HG03159 (cell line): ENCODE data around the gene TRAPPC2L.
A peak's percentile ranks its signal among the peaks of the same experiment; 100 is the strongest.

Experiments
- ATAC-seq: cut with Tn5 transposase; IDR thresholded peaks from one replicate; pipeline ENCODE4 v1.9.1; 2021; ENCODE audit warnings: mild to moderate bottlenecking, moderate library complexity; ENCODE audit not compliant: unreplicated experiment

Gene TRAPPC2L

DNA sequence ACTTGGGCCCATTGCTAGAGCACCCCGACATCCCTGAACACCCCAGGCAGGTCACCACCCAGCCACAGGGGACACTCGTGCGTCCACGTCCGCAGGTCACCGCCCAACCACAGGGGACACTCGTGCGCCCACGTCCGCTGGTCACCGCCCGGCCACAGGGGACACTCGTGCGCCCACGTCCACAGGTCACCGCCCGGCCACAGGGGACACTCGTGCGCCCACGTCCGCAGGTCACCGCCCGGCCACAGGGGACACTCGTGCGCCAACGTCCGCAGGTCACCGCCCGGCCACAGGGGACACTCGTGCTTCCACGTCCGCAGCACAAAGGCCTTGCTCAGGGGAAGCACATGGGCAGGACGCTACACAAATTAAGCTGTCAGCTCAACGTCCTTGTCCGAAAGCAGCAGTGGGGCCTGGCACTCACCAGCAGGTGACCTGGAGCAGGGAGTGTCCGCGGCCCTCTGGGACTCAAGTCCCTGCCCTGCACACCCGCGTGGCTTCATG lies 17.8 kb upstream of the TRAPPC2L start:
- no peak for ATAC-seq

DNA sequence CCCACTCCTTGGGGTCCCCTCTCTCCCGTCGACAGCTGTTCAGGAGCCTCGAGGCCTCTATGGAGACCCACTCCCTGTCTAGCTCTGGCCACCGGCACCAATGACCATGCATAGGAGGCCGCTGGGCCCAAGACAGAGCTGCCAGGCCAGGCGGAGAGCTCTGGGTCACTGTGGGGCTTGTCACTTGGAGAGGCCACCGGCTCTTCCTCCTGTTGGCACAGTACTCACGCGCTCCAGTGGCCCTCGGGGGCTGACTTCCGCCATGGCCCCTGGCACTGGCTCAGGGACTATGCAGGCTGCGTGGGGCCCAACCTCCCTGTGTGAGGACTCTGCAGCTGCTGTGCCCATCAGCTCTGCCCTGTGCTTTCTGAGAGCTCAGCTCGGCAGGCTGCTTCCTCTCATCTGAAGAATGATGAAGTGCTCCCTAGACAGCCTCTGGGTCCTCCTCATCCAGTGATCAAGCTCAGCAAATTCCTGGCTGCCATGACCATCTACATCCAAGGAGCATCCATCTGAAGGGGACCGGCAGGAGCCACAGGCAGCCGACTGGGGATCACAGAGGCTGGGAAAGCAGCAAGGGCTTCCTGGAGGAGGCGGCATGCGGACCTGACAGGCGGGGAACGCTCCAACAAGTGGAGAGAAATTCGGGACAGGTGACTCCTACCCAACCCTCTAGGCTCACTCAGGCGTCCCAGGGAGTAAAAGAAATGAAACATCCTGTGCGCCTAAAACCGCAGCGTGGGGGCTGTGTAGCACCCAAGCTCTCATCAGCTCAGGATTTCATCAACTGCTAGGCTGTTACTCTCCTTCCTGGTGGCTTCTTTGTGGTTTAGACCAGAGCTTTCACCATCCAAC lies 17.0 kb upstream of the TRAPPC2L start:
- ATAC-seq: no peak

DNA sequence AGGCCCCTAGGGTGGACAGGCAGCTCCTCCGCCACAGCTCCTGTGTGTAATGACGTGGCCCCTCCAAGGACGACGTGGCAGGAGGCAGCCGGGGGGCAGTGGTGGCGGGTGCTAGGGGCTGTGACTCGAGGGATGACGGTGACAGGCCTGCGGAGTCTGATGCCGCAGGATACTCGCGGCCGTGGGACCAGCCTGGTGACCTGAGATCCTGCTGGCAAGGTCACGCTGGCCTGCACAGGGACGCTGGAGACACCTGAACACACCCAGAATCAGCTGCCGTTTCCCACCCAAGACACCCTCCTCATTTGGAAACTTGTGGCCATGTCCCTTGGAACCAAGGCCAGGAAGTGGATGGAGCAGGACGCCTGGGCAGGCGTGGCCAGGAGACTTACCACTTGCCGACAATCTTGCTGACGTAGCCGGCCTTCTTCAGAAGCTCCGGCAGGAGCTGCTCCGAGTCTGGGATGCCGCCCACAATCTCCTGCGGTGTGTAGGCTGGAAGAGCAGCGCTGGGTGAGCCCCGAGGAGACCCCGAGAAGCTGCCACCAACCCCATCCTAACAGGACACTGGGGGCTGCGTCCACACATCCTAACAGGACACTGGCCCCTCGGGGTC lies 16.2 kb upstream of the TRAPPC2L start:
- ATAC-seq: no peak

DNA sequence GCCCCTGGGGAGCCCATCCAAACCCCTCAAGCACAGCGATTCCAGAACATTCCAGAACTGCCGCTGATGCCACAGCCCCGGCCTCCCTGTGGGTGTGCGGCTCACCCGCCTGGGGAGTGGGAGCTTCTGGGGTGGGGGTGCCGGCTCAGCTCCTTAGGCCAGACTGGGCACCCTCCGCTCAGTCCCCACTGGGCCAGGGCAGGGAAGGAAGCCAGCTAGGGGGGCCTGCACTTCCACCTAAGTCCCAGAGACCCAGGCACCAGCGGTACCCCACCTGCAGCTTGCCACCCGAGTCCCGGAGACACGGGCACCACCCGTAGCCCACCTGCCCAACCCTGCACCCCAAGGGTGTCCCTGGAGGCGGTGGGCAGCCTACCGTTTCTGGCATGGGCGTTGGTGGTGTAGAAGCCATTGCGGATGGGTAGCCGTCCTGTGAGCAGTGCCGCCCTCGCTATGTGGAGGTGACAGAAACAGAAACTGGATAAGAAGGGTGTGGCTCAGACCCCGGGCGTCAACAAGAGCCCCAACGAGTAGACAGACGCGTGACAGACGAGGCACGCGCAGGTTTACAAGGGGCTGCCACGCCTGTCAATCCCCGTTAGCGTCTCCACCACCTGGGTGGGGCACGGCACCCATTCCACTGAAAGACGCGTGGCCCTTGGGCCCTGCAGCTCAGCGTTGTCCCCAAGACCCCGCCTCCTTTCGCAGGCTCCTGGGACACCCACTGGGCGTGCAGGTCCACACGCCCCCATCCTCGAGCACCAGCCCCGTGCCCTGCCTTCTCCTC lies 15.2 kb upstream of the TRAPPC2L start:
- no peak for ATAC-seq

DNA sequence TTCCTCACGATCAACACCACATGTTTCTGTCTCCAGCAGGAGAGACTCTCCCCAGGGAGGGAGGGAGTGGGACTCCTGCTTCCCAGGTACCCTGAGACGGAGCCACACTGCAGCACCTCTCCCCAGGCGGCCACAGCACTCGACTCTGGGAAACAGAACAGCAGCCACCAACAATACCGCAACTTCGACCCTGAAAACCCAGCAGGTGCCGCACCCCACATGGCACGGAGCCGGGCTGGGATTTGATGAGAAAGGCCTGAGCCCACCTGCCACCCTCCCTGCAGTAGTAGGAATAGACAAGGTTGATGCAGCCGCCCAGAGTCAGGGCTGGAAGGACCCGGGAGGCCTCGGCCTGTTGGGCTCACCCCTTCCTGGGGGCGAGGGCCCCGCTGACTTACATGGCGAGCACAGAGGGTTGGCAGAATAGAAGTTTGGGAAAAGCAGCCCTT lies 14.6 kb upstream of the TRAPPC2L start:
- no peak for ATAC-seq

DNA sequence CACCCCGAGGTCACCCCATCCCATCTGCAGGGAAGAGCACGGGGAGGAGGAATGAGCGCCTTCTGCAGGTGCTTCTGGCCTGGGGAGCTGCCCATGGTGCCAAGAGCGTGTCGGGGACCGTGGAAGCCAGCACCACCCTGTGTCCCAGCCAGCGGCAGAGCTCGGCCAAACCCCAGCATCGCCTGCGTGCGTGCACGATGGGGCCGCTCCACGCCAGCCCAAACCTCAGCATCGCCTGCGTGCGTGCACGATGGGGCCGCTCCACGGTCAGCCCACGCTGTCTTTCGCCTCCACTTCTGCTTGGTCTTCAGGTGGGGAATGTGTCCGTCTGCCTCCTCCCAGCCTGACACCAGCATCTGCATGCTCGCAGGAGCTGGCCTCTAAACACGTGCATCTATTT lies 14.1 kb upstream of the TRAPPC2L start:
- no peak for ATAC-seq

DNA sequence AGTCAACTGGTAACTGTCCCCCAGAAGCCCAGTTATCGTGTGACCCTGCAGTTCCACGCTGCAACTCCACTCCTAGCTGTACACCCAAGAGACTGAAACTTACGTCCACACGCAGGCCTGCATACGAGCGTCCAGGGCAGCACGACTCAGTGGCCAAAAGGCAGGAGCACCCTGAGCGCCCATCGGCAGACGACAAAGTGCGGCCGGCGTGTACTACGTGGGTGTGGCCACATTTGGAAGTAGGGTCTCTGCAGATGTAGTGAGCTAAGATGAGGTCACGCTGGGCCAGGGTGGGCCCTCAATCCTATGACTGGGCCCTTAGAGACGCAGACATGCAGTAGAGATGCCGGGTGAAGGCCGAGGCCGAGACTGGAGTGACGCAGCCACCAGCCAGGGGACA lies 13.7 kb upstream of the TRAPPC2L start:
- ATAC-seq: no peak

DNA sequence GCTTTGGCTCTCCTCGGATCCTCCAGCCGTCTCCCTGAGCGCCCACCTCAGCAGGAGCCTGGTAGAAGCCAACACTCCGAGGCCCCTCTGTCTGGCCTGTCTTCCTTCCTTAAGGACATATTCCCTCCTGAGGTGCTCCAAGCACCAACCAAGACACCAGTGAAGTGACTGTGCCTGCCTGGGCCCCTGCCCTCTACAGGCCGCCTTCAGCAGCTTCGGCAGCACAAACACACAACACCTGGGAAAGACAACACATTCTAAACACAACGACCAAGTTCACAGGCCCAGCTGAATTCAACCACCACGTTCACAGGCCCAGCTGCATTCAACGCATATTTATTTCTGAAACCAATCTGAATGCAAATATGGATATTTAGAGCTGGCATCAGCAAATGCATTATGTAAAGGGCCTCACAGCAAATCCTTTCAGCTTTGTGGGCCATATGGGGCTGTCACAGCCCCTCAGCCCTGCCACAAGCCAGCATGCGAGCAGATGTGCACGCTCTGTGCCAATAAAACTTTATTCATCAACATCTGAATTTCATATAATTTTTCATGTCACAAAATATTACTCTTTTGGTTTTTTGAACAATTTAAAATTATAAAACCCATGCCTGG lies 12.4 kb upstream of the TRAPPC2L start:
- no peak for ATAC-seq

DNA sequence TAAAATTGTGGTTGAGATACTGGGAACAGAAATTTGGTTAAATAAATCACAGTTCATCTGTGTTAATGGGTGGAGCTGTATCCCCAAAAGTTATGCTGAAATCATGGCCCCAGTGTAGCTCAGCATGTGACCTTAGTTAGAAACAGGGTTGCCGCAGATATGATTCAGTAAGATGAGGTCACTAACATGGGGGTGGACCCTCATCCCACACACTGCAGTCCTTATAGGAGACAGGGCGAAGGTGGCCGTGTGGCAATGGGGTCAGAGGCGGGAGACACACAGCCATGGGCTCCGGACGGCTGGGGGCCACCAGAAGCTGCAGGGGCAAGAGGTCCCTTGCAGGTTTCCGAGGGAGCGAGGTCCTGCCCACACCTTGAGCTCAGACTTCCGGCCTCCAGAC lies 10.8 kb upstream of the TRAPPC2L start:
- ATAC-seq: no peak

DNA sequence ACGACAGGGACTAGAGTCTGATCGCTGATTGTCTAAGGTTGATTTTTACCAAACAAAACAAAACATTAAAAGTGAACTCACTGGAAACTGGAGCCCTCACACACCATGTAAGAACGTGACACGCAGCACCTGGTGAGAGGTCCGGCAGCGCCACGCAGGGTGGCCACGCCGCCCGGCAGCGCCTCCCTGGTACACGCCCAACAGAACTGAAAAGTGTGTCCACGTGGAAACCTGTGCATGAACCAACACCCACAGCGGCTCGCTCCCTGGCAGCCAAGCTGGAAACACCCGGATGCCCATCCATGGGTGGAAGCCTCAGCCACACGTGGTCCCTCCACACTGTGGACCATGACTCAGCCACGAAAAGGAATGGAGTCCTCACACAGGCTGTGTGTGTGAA lies 9.3 kb upstream of the TRAPPC2L start:
- no peak for ATAC-seq

DNA sequence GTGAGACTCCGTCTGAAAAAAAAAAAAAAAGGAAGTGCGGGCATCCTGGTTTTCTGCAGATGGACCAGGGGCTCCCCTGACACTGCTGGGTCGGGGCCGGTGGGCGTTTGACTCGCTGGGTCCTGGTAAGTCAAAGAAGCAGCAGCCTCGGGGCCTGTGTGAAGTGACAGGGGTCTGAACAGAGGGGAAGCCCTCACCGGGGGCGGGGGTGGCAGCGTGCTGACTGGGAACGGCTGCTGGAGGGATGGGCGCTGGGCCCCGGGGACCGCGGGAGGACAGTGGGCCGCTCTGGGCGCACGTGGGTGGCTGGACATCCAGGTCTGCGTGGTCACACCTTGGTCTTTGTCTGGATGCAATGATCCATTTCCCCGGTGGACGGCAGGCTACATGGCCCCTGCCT lies 8.4 kb upstream of the TRAPPC2L start:
- no peak for ATAC-seq

DNA sequence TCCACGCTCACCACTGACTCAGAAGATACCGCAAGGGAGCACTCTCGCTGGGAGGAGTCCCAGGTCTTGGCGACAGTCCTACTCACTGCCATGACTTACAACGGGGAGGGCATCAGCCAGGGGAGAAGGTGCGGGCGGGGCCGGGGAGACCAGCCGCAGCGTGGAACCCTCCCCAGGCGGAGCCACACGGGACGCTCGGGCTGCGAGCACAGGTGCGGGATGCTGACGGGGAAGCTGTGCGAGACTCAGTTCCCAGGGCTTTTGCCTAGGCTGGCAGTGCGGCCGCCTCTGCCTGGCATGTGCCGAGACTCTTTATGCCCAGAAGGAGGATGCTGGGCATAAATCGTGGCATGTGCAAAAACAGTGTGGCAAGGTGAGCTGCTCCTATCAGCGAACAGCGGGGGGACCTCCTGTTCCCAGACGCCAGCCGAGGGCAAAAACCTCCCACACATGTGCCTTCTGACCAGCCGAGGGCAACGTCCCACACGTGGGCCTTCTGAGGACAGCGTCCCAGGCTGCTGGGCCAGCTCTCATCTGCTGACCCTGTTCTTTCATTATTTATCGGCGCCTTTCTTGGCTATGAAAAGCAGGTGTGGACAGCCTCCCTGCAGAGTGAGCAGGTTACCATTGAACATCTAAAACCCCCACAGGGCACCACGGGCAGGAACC lies 6.3 kb upstream of the TRAPPC2L start:
- no peak for ATAC-seq

DNA sequence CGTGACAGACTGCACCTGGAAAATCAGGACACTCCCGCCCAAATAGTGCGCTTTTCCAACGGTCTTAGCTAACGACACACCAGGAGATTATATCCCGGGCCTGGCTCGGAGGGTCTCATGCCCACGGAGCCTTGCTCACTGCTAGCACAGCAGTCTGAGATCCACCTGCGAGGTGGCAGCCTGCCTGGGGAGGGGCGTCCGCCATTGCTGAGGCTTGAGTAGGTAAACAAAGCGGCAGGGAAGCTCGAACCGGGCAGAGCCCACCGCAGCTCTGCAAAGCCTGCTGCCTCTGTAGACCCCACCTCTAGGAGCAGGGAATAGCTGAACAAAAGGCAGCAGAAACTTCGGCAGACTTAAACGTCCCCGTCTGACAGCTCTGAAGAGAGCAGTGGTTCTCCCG lies 5.3 kb upstream of the TRAPPC2L start:
- ATAC-seq: no peak

DNA sequence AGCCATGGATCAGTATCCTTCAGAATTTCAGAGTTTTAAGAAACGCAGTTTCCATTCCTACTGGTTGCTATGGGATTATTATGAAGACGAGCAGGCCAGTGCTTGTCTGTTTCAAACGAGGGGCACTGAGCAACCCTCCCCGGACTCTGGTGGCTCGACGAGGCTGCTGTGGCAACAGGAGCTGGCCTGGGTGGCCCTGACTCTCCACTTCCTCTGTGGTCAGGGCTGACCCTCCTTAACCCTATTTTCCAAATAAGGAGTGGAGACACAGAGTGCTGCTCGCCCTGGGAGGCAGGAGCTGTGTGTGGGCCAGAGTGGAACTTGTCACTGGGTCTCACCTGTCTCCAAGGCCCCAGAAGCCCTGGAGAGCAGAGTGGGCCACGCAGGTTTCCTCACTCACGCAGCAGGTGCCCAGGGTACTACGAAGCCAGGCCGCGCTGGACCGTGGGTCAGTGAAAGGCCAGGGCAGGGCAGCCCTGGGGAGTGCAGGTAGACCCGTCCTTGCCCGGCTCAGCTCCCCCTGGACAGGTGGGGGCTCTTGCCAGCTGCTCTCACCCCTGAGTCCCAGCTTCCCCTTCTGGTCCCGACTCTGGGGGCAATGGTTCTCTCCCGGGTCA lies 3.5 kb upstream of the TRAPPC2L start:
- ATAC-seq: no peak

DNA sequence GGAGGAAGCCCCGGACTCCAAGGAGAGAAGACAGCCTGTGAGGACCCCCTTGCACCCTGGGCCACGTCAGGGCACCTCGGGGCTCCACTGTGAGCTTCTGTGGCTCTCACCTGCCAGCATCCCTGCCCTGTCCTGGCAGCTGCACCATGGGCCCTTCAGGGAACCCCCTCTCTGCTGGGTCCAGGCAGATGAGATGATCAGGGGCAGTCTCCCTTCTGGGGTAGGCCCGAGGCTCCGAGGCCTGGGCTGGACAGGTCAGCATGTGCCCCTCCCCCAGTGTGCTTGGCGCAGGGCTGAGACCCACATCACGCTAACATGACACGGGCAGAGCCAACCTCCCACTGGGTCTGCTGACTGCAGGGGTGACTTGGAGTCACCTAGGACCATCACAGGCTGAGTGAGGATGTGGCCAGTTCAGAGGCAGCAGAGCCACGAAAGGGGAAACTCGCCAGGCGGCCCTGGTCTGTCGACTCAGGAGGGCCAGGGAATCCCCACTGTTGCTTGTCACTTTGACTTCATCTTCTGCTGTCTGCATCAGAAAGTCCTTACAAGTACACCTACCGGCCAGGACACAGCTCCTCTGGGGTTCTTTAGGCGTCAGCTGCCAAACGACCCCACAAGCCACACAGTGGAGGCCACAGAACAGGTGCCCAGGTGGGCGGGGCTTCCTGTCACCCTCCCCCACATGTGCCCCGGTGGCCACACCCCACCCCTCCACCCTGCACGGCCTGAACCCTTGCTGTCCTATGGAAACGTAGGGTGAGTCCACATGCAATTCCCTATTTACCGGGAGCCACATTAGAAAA lies 2.4 kb upstream of the TRAPPC2L start:
- no peak for ATAC-seq

DNA sequence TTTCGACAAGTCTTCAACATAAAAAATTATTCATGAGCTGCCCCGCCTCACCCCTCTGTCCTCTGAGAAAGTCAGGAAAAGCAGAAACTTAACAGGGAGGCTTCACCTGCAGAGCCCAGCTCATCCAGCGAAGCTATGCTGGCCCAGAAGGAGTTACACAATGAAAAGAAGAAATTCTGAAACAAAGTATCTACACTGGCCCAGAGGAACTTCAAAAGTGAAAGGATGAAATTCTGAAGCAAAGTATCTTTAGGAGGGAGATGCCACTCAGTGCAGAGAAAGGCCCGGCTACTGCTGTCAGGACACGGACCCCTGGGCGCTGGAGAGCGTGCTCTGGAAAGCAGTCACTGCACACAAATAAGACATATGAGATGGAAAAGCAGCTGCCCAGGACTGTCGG lies 1.8 kb upstream of the TRAPPC2L start:
- ATAC-seq: no peak

DNA sequence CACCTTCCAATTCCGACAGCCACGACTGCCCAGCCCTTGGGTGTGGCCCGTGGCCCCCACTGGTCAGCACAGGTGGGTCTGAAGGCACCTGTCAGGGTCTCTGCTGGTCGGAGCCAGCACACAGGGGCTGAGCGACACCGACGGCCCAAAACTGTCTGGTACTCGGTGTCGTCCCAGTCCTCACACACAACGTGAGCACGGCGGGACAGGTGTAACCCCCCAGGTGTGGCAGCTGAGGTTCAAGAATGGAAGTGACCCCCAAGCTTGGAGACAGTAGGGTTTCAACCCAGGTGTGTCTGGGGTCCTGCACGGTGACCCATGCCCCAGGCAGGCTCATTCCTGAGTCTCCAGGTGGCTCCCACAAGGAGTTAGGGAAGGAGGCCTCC lies 1.2 kb upstream of the TRAPPC2L start:
- no peak for ATAC-seq

DNA sequence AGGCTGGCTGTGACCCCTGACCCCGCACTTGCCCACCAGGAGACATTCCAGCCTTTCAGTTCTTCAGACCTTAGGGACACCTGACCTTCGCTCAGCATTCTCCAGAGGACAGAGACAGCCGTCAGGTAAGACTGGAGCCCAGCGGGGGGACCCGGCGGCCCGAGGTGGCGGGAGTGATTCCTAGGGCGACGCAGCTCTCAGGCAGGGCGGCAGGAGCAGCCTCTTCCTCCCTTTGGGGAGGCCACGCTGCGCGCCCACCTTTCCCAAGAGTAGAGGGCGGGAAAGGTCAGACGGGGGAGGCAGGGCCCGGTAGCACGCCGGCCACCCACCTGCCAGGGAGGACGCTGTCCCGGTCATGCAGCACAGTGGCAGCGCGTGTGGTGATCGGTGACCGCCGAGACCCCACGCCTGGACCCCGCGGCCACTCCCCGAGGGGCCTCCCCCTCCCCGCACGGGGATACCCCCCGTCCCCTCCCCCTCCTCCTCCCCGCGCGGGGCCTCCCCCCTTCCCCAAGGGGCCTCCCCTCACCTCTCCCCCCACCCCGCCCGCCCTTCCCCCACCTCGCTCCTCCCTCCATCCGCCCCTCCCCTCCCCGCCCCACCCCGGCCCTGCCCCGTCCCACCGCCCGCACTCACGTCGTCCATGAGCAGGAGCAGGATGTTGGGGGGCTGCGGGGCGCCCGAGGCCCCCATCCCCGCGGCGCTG lies 652 bp upstream of the TRAPPC2L start:
- peak; percentile 25 for ATAC-seq
